T-helper 2 cell treated with Interferon-gamma antibody and Interleukin-4, amounts not matched to agents 100 ng/mL and 5 ng/mL, for 36 hours (primary cell): ENCODE results near the gene OSBP. TPM values are rescaled to one million over a fixed set of nuclear protein-coding genes. Genes with fewer than 3 reads are reported as not detected.
"Not testable (repeated sequence)": the region's sequence is repeated elsewhere in the genome, so short reads cannot be mapped to it uniquely, and the experiment has no call there.

Experiments
- intact Hi-C: fragments of 100-400 bp; cut with micrococcal nuclease; formaldehyde crosslinking; loops from one replicate; pipeline ENCODE4 v1.15.1; 2023
- total RNA-seq: library from RNA; stranded (reverse); gene quantifications from 2 replicates; pipeline ENCODE4 v1.2.3, GENCODE V29; 2022

The OSBP gene
- total RNA-seq = 40.3 and 42.3 TPM in 2 replicates

- intact Hi-C loops = loop anchor here (1.0 kb wide), 8 partner anchors 53 to 1959 kb away; partner anchors contain the start of genes CLP1, MRPL16, PATL1 and STX3
These were observed at the start of gene OSBP for GRCh38 chr11:59615637-59616395. Gene OSBP (minus strand): TSS chr11:59615774. CDS start chr11:59615664, 110 bp downstream.

- intact Hi-C loops = loop anchor here (10.0 kb wide), 1 partner anchor 486 kb away; the partner anchor contains the start of gene DTX4
These were observed 45.0 kb upstream of the OSBP start for GRCh38 chr11:59660621-59661020.

- intact Hi-C loops = loop anchor here (10.0 kb wide), 1 partner anchor 485 kb away; the partner anchor contains the start of gene DTX4
These were observed 44.4 kb upstream of the OSBP start for GRCh38 chr11:59659981-59660380.

GRCh38 chr11:59658036-59658435 is 42.5 kb upstream of the OSBP start:
- intact Hi-C loops = no loop called here

GRCh38 chr11:59654893-59655292 is 39.3 kb upstream of the OSBP start:
- intact Hi-C loops = no loop called here

- intact Hi-C loops = no loop called here
These were observed 31.8 kb upstream of the OSBP start for GRCh38 chr11:59647245-59647980.

GRCh38 chr11:59644528-59644927 is 29.0 kb upstream of the OSBP start:
- intact Hi-C loops = no loop called here

GRCh38 chr11:59643390-59643789 is 27.8 kb upstream of the OSBP start:
- intact Hi-C loops = no loop called here

- intact Hi-C loops = no loop called here
These were observed 25.6 kb upstream of the OSBP start for GRCh38 chr11:59641156-59641555.

- intact Hi-C loops = no loop called here
These were observed 14.9 kb upstream of the OSBP start for GRCh38 chr11:59630493-59630892.

- intact Hi-C loops = no loop called here
These were observed 14.4 kb upstream of the OSBP start for GRCh38 chr11:59629996-59630395.

GRCh38 chr11:59626969-59627368 is 11.4 kb upstream of the OSBP start:
- intact Hi-C loops = not testable (repeated sequence)

GRCh38 chr11:59625703-59626102 is 10.1 kb upstream of the OSBP start:
- intact Hi-C loops = no loop called here

GRCh38 chr11:59617876-59618275 is 2.3 kb upstream of the OSBP start:
- intact Hi-C loops = no loop called here

GRCh38 chr11:59616396-59616982 is 915 bp upstream of the OSBP start:
- intact Hi-C loops = loop anchor here (1.0 kb wide), 5 partner anchors 53 to 1959 kb away; partner anchors contain the start of genes CLP1, PATL1 and STX3

- intact Hi-C loops = loop anchor here (1.0 kb wide), 3 partner anchors 54 to 195 kb away; partner anchors contain the start of gene MRPL16
These were observed 396 bp downstream of the OSBP start for GRCh38 chr11:59615120-59615636.

GRCh38 chr11:59614277-59615119 is 1.1 kb downstream of the OSBP start:
- intact Hi-C loops = loop anchor here (1.0 kb wide), 3 partner anchors 53 to 196 kb away; partner anchors contain the start of gene MRPL16

- intact Hi-C loops = no loop called here
These were observed 3.7 kb downstream of the OSBP start for GRCh38 chr11:59611570-59612565.

- intact Hi-C loops = no loop called here
These were observed 5.3 kb downstream of the OSBP start for GRCh38 chr11:59610289-59610688.
